Measurements from ENCODE around the gene BCL2A1. TPM values are rescaled to one million over a fixed set of nuclear protein-coding genes. Genes with fewer than 3 reads are reported as not detected.

BCL2A1 gene
- total and polyA plus RNA-seq, 4 donors, result 0.50 to 2.9 (median 1.2) TPM

DNA sequence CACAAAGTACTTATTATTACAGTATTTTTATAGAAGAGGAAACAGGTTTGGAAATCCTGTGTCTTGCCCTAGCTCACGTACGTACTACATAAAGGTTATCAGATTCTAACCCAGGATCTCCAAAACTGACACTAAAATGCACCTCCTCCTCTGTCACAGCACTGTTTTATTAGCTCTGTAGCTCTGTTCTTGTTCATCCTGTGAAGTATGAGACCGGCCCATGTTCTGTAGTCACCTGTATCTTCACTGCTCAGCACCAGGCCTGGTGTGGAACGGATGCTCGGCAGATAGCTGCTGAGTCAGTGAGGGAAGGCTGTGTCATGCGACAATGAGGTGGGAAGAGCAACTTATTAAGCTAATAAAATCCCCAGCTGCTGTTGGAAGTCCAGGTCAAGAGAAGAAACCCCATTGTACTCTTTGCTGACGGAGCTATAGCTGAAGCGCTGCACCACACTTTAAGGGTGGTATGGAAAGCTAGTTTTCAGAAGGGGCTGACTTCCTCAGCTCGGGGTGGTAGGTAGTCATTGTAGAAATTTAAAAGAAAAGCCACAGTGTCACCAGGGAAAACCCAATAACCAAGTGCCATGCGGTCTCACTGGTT is 22.8 kb downstream of the BCL2A1 start:
- no peak for DNase-seq (ENCODE audit: low spot score)
- H3K27me3 ChIP-seq (ENCODE audit: control insufficient read depth in 4 of 4, insufficient read depth in 4 of 4, low read length in 3 of 4), result no peaks in the 10 kb centered on the region
- H3K27ac ChIP-seq (ENCODE audit: low read depth in 1 of 2, low read length in 2 of 2), result no peak overlapping the region
- H3K9ac ChIP-seq (ENCODE audit: low read depth in 1 of 2, low read length in 2 of 2), result no peak overlapping the region
- H3K36me3 ChIP-seq (ENCODE audit: control insufficient read depth in 4 of 4, insufficient read depth in 3 of 4, low read depth in 1 of 4, low read length in 3 of 4), result no peaks in the 10 kb centered on the region
- H3K4me1 ChIP-seq (ENCODE audit: control insufficient read depth in 4 of 4, insufficient read depth in 4 of 4, low read length in 3 of 4), result no peaks in the 10 kb centered on the region
- H3K4me3 ChIP-seq (ENCODE audit: low read depth in 1 of 3, low read length in 3 of 3), result no peak overlapping the region
- H3K9me3 ChIP-seq (ENCODE audit: control insufficient read depth in 4 of 4, low read length in 3 of 4), result no peaks in the 10 kb centered on the region
- TF ChIP-seq FOXA1 (IDR thresholded peaks at IDR 0.05), result no peak
- TF ChIP-seq, protein P1, sequence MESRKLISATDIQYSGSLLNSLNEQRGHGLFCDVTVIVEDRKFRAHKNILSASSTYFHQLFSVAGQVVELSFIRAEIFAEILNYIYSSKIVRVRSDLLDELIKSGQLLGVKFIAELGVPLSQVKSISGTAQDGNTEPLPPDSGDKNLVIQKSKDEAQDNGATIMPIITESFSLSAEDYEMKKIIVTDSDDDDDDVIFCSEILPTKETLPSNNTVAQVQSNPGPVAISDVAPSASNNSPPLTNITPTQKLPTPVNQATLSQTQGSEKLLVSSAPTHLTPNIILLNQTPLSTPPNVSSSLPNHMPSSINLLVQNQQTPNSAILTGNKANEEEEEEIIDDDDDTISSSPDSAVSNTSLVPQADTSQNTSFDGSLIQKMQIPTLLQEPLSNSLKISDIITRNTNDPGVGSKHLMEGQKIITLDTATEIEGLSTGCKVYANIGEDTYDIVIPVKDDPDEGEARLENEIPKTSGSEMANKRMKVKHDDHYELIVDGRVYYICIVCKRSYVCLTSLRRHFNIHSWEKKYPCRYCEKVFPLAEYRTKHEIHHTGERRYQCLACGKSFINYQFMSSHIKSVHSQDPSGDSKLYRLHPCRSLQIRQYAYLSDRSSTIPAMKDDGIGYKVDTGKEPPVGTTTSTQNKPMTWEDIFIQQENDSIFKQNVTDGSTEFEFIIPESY (IDR thresholded peaks at IDR 0.05), result no peak
- TF ChIP-seq FOXA2 (IDR thresholded peaks at IDR 0.05), result no peak
- no peak for TF ChIP-seq HNF4A (conservative IDR thresholded peaks at IDR 0.05)
- no peak for TF ChIP-seq GABPA (IDR thresholded peaks at IDR 0.05 in 1 of 2, conservative IDR thresholded peaks at IDR 0.05 in 1 of 2)
- TF ChIP-seq SP1 (IDR thresholded peaks at IDR 0.05), result no peak
- TF ChIP-seq RAD21 (IDR thresholded peaks at IDR 0.05), result no peak
- TF ChIP-seq JUND (IDR thresholded peaks at IDR 0.05), result no peak
- TF ChIP-seq, protein P2, sequence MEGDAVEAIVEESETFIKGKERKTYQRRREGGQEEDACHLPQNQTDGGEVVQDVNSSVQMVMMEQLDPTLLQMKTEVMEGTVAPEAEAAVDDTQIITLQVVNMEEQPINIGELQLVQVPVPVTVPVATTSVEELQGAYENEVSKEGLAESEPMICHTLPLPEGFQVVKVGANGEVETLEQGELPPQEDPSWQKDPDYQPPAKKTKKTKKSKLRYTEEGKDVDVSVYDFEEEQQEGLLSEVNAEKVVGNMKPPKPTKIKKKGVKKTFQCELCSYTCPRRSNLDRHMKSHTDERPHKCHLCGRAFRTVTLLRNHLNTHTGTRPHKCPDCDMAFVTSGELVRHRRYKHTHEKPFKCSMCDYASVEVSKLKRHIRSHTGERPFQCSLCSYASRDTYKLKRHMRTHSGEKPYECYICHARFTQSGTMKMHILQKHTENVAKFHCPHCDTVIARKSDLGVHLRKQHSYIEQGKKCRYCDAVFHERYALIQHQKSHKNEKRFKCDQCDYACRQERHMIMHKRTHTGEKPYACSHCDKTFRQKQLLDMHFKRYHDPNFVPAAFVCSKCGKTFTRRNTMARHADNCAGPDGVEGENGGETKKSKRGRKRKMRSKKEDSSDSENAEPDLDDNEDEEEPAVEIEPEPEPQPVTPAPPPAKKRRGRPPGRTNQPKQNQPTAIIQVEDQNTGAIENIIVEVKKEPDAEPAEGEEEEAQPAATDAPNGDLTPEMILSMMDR (IDR thresholded peaks at IDR 0.05; ENCODE audit: low read depth, low read length, missing input control), result no peak
- TF ChIP-seq, protein P3, sequence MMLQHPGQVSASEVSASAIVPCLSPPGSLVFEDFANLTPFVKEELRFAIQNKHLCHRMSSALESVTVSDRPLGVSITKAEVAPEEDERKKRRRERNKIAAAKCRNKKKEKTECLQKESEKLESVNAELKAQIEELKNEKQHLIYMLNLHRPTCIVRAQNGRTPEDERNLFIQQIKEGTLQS (IDR thresholded peaks at IDR 0.05), result no peak
- TF ChIP-seq, protein P4, sequence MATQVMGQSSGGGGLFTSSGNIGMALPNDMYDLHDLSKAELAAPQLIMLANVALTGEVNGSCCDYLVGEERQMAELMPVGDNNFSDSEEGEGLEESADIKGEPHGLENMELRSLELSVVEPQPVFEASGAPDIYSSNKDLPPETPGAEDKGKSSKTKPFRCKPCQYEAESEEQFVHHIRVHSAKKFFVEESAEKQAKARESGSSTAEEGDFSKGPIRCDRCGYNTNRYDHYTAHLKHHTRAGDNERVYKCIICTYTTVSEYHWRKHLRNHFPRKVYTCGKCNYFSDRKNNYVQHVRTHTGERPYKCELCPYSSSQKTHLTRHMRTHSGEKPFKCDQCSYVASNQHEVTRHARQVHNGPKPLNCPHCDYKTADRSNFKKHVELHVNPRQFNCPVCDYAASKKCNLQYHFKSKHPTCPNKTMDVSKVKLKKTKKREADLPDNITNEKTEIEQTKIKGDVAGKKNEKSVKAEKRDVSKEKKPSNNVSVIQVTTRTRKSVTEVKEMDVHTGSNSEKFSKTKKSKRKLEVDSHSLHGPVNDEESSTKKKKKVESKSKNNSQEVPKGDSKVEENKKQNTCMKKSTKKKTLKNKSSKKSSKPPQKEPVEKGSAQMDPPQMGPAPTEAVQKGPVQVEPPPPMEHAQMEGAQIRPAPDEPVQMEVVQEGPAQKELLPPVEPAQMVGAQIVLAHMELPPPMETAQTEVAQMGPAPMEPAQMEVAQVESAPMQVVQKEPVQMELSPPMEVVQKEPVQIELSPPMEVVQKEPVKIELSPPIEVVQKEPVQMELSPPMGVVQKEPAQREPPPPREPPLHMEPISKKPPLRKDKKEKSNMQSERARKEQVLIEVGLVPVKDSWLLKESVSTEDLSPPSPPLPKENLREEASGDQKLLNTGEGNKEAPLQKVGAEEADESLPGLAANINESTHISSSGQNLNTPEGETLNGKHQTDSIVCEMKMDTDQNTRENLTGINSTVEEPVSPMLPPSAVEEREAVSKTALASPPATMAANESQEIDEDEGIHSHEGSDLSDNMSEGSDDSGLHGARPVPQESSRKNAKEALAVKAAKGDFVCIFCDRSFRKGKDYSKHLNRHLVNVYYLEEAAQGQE (IDR thresholded peaks at IDR 0.05), result no peak
- TF ChIP-seq, protein P5, sequence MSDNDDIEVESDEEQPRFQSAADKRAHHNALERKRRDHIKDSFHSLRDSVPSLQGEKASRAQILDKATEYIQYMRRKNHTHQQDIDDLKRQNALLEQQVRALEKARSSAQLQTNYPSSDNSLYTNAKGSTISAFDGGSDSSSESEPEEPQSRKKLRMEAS (IDR thresholded peaks at IDR 0.05), result no peak
- TF ChIP-seq NR2F2 (IDR thresholded peaks at IDR 0.05), result no peak
- WGBS, result 83% methylated on average over 10 of the region's 10 CpGs

DNA sequence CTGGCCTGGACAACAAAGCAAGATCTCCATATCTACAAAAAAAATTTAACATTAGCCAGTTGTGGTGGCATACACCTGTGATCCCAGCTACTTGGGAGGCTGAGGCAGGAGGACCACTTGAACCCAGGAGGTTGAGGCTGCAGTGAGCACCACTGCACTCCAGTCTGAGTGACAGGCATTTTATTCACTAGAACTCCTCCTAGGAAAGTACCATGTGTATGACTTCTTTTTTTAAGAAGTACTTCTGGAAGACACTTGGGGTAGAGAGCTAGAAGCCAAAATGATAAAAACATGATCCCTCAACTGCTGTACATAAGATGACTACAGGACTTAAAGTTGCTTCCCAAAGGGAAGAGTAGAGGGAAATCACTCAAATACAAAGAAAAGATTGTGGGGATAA is 24.0 kb downstream of the BCL2A1 start:
- no peak overlapping the region for H3K4me3 ChIP-seq (ENCODE audit: low read depth in 1 of 3, low read length in 3 of 3)
- H3K27me3 ChIP-seq (ENCODE audit: control insufficient read depth in 4 of 4, insufficient read depth in 4 of 4, low read length in 3 of 4), result no peaks in the 10 kb centered on the region
- H3K4me1 ChIP-seq (ENCODE audit: control insufficient read depth in 4 of 4, insufficient read depth in 4 of 4, low read length in 3 of 4), result no peaks in the 10 kb centered on the region
- no peak overlapping the region for H3K27ac ChIP-seq (ENCODE audit: low read depth in 1 of 2, low read length in 2 of 2)
- H3K9me3 ChIP-seq (ENCODE audit: control insufficient read depth in 4 of 4, low read length in 3 of 4), result no peaks in the 10 kb centered on the region
- H3K36me3 ChIP-seq (ENCODE audit: control insufficient read depth in 4 of 4, insufficient read depth in 3 of 4, low read depth in 1 of 4, low read length in 3 of 4), result no peaks in the 10 kb centered on the region
- DNase-seq (ENCODE audit: low spot score), result no peak
- TF ChIP-seq, protein P1 (IDR thresholded peaks at IDR 0.05), result no peak
- TF ChIP-seq JUND (IDR thresholded peaks at IDR 0.05), result no peak
- TF ChIP-seq, protein P5 (IDR thresholded peaks at IDR 0.05), result no peak
- H3K9ac ChIP-seq (ENCODE audit: low read depth in 1 of 2, low read length in 2 of 2), result no peak overlapping the region

Data from liver (tissue), 9 donors.